Activated CD4-positive, alpha-beta T cell treated with anti-CD3 and anti-CD28 coated beads, Interleukin-2, amount 10 ng/mL, durations not matched to agents 7 days and 5 days (primary cell): ENCODE data around the gene PRSS36. TPM values are rescaled to one million over a fixed set of nuclear protein-coding genes. Genes with fewer than 3 reads are reported as not detected.
"Not testable (repeated sequence)": the region's sequence is repeated elsewhere in the genome, so short reads cannot be mapped to it uniquely, and the experiment has no call there.

Experiments used
- CTCF ChIA-PET: fragments of 350-600 bp; sonication (Branson Sonifier 250); formaldehyde crosslinking; loops from one replicate; lab custom pipeline; 2021; ENCODE audit warnings: antibody characterized with exemption; lab: Charles Lee
- POLR2A ChIA-PET: fragments of 350-600 bp; sonication (Branson Sonifier 250); formaldehyde crosslinking; loops from one replicate; lab custom pipeline; 2021; ENCODE audit warnings: antibody characterized with exemption; lab: Charles Lee
- DNase-seq: peaks from one replicate; pipeline ENCODE4 v3.0.0-alpha.2; 2020
- H3K27ac Mint-ChIP-seq: one replicate; pipeline ENCODE4 v1.8.0; 2021; ENCODE audit warnings: mild to moderate bottlenecking, moderate library complexity, mixed read lengths
- H3K27me3 Mint-ChIP-seq: one replicate; pipeline ENCODE4 v1.8.0; 2021; ENCODE audit warnings: mixed read lengths
- H3K36me3 Mint-ChIP-seq: one replicate; pipeline ENCODE4 v1.8.0; 2021; ENCODE audit warnings: low read depth, mixed read lengths
- H3K4me1 Mint-ChIP-seq: one replicate; pipeline ENCODE4 v1.8.0; 2021; ENCODE audit warnings: mixed read lengths
- H3K4me3 Mint-ChIP-seq: one replicate; pipeline ENCODE4 v1.8.0; 2021; ENCODE audit warnings: mild to moderate bottlenecking, moderate library complexity, mixed read lengths
- H3K9me3 Mint-ChIP-seq: one replicate; pipeline ENCODE4 v1.8.0; 2021; ENCODE audit warnings: mixed read lengths
- total RNA-seq, 2 experiments: library from RNA; stranded (reverse); gene quantifications; one replicate each; pipeline ENCODE4 v1.2.3, GENCODE V29; 2021

PRSS36 gene
- total RNA-seq, 2 experiments from 2014 or later: 0.89 to 1.7 TPM

DNA sequence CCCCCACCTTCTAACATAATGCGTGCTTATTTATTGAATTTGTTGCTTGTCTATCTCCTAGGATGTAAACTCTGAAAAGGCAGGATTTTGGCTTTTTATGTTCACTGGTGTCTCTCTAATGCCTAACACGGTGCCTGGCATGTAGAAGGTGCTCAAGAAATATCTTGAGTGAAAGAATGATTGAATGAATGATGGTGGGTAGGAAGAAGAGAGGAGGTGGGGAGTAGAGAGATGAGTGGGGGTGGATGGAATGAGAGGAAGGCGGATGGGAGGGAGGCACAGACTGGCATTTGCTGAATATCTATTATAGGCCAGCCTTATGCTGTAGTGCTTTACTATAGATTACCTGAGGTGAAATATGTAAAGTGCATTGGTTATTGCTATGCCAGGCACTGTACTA, 2.3 kb downstream of the PRSS36 start:
- H3K4me3 Mint-ChIP-seq: no peak overlapping the region
- no peaks in the 10 kb centered on the region for H3K9me3 Mint-ChIP-seq
- DNase-seq: no peak
- ChIA-PET POLR2A (no interaction called here), CTCF (interaction anchor here (0.9 kb wide), 1 partner anchor 30 kb away, joined by 3 read pairs; the partner anchor contains the start of gene KAT8)
- H3K27ac Mint-ChIP-seq: no peak overlapping the region
- no peaks in the 10 kb centered on the region for H3K36me3 Mint-ChIP-seq
- H3K4me1 Mint-ChIP-seq: peaks cover 22% of the 10 kb centered on the region
- peaks cover 9% of the 10 kb centered on the region for H3K27me3 Mint-ChIP-seq

- no peak overlapping the region for H3K4me3 Mint-ChIP-seq
- ChIA-PET POLR2A (no interaction called here), CTCF (interaction anchor here (0.6 to 2.1 kb wide), 6 partner anchors 11 to 161 kb away, joined by 3 to 9 read pairs (median 4); partner anchors contain the start of gene HSD3B7)
Observed at GRCh38 chr16:31145398-31145990, 4.4 kb downstream of the PRSS36 start.

DNA sequence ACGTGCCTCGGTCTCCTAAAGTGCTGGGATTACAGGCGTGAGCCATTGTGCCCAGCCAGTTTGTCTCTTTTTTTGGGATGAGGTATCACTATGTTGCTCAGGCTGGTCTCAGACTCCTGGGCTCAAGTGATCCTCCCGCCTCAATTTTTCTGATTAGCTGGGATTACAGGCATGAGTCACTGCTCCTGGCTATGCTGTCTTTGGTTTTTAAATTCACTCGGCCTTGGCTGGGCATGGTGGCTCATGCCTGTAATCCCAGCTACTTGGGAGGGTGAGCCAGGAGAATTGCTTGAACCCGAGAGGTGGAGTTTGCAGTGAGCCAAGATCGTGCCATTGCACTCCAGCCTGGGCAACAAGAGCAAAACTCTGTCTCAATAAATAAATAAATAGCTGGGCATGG, 5.4 kb downstream of the PRSS36 start:
- H3K9me3 Mint-ChIP-seq, H3K36me3 Mint-ChIP-seq, DNase-seq, H3K4me3 Mint-ChIP-seq, H3K27me3 Mint-ChIP-seq: not testable (repeated sequence)
- POLR2A ChIA-PET: interaction anchor here (0.6 kb wide), 1 partner anchor 27 kb away, joined by 3 read pairs; the partner anchor contains the start of gene KAT8
- Mint-ChIP-seq H3K27ac (peak overlapping the region; percentile 87), H3K4me1 (peaks cover 30% of the 10 kb centered on the region)
- CTCF ChIA-PET: interaction anchor here (0.6 to 3.0 kb wide), 5 partner anchors 13 to 160 kb away, joined by 3 to 47 read pairs (median 20); partner anchors contain the start of gene HSD3B7

More at GRCh38 chr16:31145398-31145990, 4.4 kb downstream of the PRSS36 start:
- Mint-ChIP-seq H3K9me3 (no peaks in the 10 kb centered on the region), H3K36me3 (no peaks in the 10 kb centered on the region), H3K27ac (no peak overlapping the region), H3K27me3 (peaks cover 9% of the 10 kb centered on the region), H3K4me1 (peaks cover 32% of the 10 kb centered on the region)
- no peak for DNase-seq

- Mint-ChIP-seq H3K4me1 (peaks cover 30% of the 10 kb centered on the region), H3K27ac (peak overlapping the region; percentile 87), H3K36me3 (no peaks in the 10 kb centered on the region), H3K9me3 (no peaks in the 10 kb centered on the region), H3K27me3 (peaks cover 9% of the 10 kb centered on the region), H3K4me3 (peak overlapping the region; percentile 52)
- ChIA-PET CTCF (interaction anchor here (0.6 to 3.0 kb wide), 9 partner anchors 9 to 159 kb away, joined by 3 to 47 read pairs (median 10); partner anchors contain the start of genes FUS, HSD3B7 and KAT8), POLR2A (interaction anchor here (0.6 kb wide), 1 partner anchor 26 kb away, joined by 3 read pairs; the partner anchor contains the start of gene KAT8)
- no peak for DNase-seq
Observed at GRCh38 chr16:31143694-31144148, 6.1 kb downstream of the PRSS36 start.

- Mint-ChIP-seq H3K27me3 (peaks cover 9% of the 10 kb centered on the region), H3K36me3 (no peaks in the 10 kb centered on the region), H3K4me3 (peak overlapping the region; percentile 52), H3K4me1 (peaks cover 30% of the 10 kb centered on the region), H3K27ac (peak overlapping the region; percentile 87), H3K9me3 (no peaks in the 10 kb centered on the region)
- POLR2A ChIA-PET: interaction anchor here (1.4 to 1.9 kb wide), 2 partner anchors 26 to 37 kb away, joined by 5 to 9 read pairs; partner anchors contain the start of genes FUS and KAT8
- no peak for DNase-seq
- CTCF ChIA-PET: interaction anchor here (0.7 to 3.0 kb wide), 54 partner anchors 9 to 316 kb away, joined by 3 to 47 read pairs (median 7); partner anchors contain the start of genes ARMC5, BCKDK, FUS and HSD3B7
Observed at GRCh38 chr16:31143011-31143693, 6.7 kb downstream of the PRSS36 start.

- Mint-ChIP-seq H3K4me3 (peak overlapping the region; percentile 69), H3K9me3 (no peaks in the 10 kb centered on the region), H3K36me3 (no peaks in the 10 kb centered on the region), H3K27ac (peak overlapping the region; percentile 86), H3K4me1 (peaks cover 27% of the 10 kb centered on the region), H3K27me3 (peaks cover 2% of the 10 kb centered on the region)
- ChIA-PET POLR2A (interaction anchor here (0.5 to 1.9 kb wide), 4 partner anchors 13 to 265 kb away, joined by 4 to 9 read pairs (median 6); partner anchors contain the start of genes FUS and KAT8), CTCF (interaction anchor here (0.6 to 3.0 kb wide), 63 partner anchors 8 to 726 kb away, joined by 3 to 47 read pairs (median 5); partner anchors contain the start of genes ARMC5, BCKDK, FUS and HSD3B7)
- DNase-seq: peak; percentile 98
Observed at GRCh38 chr16:31142109-31143010, 7.5 kb downstream of the PRSS36 start.

- Mint-ChIP-seq H3K4me1 (peaks cover 27% of the 10 kb centered on the region), H3K36me3 (no peaks in the 10 kb centered on the region), H3K27ac (peak overlapping the region; percentile 86), H3K9me3 (no peaks in the 10 kb centered on the region), H3K27me3 (peaks cover 2% of the 10 kb centered on the region), H3K4me3 (peak overlapping the region; percentile 69)
- ChIA-PET CTCF (interaction anchor here (0.6 to 3.0 kb wide), 57 partner anchors 10 to 727 kb away, joined by 3 to 47 read pairs (median 6); partner anchors contain the start of genes ARMC5, FUS, HSD3B7 and KAT8), POLR2A (interaction anchor here (0.5 to 1.9 kb wide), 4 partner anchors 14 to 266 kb away, joined by 4 to 9 read pairs (median 6); partner anchors contain the start of genes FUS and KAT8)
- no peak for DNase-seq
Observed at GRCh38 chr16:31141489-31142108, 8.3 kb downstream of the PRSS36 start.

DNA sequence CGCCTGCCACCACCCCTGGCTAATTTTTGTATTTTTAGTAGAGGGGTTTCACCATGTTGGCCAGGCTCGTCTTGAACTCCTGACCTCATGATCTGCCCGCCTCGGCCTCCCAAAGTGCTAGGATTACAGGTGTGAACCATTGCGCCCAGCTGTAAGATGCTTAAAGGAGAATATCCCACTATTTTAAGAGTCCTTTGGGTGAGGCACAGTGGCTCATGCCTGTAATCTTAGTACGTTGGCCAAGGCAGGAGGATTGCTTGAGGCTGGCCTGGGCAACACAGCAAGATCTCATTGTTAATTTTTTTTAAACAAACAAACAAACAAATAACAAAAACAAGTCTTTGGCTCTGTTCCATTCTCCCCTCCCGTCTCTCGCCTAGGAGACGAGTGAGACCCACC, 8.8 kb downstream of the PRSS36 start:
- H3K27me3 Mint-ChIP-seq, H3K4me3 Mint-ChIP-seq, POLR2A ChIA-PET, H3K36me3 Mint-ChIP-seq, DNase-seq, H3K9me3 Mint-ChIP-seq: not testable (repeated sequence)
- H3K27ac Mint-ChIP-seq: peak overlapping the region; percentile 41
- H3K4me1 Mint-ChIP-seq: peaks cover 24% of the 10 kb centered on the region
- CTCF ChIA-PET: interaction anchor here (1.0 to 2.5 kb wide), 5 partner anchors 11 to 289 kb away, joined by 3 to 33 read pairs (median 5); partner anchors contain the start of genes HSD3B7 and KAT8

- CTCF ChIA-PET: interaction anchor here (0.6 kb wide), 1 partner anchor 19 kb away, joined by 3 read pairs; no protein-coding TSS in a partner anchor
- POLR2A ChIA-PET: no interaction called here
Observed at GRCh38 chr16:31138621-31139578, 11.0 kb downstream of the PRSS36 start.

GRCh38 chr16:31136822-31137499, 12.9 kb downstream of the PRSS36 start:
- not testable (repeated sequence) for H3K9me3 Mint-ChIP-seq, H3K27ac Mint-ChIP-seq, H3K4me1 Mint-ChIP-seq, DNase-seq, H3K27me3 Mint-ChIP-seq, H3K4me3 Mint-ChIP-seq, H3K36me3 Mint-ChIP-seq
- POLR2A ChIA-PET: interaction anchor here (0.6 to 0.7 kb wide), 2 partner anchors 9 to 53 kb away, joined by 3 read pairs; no protein-coding TSS in a partner anchor
- CTCF ChIA-PET: interaction anchor here (0.8 to 1.5 kb wide), 4 partner anchors 10 to 732 kb away, joined by 3 to 5 read pairs (median 3); partner anchors contain the start of gene KAT8

More at GRCh38 chr16:31138621-31139578, 11.0 kb downstream of the PRSS36 start:
- Mint-ChIP-seq H3K4me1 (peaks cover 16% of the 10 kb centered on the region), H3K9me3 (no peaks in the 10 kb centered on the region), H3K27me3 (no peaks in the 10 kb centered on the region), H3K4me3 (no peak overlapping the region), H3K27ac (no peak overlapping the region), H3K36me3 (no peaks in the 10 kb centered on the region)
- DNase-seq: no peak
